Measurements from ENCODE around the gene ZNF420.

DNA sequence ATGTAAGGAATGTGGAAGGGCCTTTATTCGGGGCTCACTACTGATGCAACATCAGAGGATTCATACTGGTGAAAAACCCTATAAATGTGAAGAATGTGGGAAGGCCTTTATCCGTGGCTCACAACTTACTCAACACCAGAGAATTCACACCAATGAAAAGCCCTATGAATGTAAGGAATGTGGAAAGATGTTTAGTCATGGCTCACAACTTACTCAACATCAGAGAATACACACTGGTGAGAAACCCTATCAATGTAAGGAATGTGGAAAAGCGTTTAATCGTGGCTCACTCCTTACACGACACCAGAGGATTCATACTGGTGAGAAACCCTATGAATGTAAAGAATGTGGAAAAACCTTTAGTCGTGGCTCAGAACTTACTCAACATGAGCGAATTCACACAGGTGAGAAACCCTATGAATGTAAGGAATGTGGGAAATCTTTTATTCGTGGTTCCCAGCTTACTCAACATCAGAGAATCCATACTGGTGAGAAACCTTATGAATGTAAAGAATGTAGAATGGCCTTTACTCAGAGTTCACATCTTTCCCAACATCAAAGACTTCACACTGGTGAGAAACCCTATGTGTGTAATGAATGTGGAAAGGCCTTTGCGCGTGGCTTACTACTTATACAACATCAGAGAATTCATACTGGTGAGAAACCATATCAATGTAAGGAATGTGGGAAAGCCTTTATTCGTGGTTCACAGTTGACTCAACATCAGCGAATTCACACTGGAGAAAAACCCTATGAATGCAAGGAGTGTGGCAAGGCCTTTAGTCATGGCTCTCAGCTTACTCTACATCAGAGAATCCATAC is 50.0 kb downstream of the ZNF420 start:
- TF ChIP-seq, protein P1, sequence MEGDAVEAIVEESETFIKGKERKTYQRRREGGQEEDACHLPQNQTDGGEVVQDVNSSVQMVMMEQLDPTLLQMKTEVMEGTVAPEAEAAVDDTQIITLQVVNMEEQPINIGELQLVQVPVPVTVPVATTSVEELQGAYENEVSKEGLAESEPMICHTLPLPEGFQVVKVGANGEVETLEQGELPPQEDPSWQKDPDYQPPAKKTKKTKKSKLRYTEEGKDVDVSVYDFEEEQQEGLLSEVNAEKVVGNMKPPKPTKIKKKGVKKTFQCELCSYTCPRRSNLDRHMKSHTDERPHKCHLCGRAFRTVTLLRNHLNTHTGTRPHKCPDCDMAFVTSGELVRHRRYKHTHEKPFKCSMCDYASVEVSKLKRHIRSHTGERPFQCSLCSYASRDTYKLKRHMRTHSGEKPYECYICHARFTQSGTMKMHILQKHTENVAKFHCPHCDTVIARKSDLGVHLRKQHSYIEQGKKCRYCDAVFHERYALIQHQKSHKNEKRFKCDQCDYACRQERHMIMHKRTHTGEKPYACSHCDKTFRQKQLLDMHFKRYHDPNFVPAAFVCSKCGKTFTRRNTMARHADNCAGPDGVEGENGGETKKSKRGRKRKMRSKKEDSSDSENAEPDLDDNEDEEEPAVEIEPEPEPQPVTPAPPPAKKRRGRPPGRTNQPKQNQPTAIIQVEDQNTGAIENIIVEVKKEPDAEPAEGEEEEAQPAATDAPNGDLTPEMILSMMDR (IDR thresholded peaks at IDR 0.05 in 2 of 3, conservative IDR thresholded peaks at IDR 0.05 in 1 of 3; ENCODE audit: borderline replicate concordance in 1 of 3, insufficient read depth in 1 of 3, low read depth in 2 of 3, low read length in 2 of 3): no peak
- TF ChIP-seq EZH2phosphoT487 (IDR thresholded peaks at IDR 0.05; ENCODE audit: borderline replicate concordance) (no peak), ZFX (IDR thresholded peaks at IDR 0.05) (no peak), SRF (IDR thresholded peaks at IDR 0.05; ENCODE audit: low read depth) (no peak), TCF7L2 (IDR thresholded peaks at IDR 0.05; ENCODE audit: borderline replicate concordance, extremely low read depth, insufficient read depth, insufficient read length) (no peak), SIN3A (IDR thresholded peaks at IDR 0.05; ENCODE audit: low read depth) (no peak), JUND (IDR thresholded peaks at IDR 0.05) (no peak)
- TF ChIP-seq, protein P2, sequence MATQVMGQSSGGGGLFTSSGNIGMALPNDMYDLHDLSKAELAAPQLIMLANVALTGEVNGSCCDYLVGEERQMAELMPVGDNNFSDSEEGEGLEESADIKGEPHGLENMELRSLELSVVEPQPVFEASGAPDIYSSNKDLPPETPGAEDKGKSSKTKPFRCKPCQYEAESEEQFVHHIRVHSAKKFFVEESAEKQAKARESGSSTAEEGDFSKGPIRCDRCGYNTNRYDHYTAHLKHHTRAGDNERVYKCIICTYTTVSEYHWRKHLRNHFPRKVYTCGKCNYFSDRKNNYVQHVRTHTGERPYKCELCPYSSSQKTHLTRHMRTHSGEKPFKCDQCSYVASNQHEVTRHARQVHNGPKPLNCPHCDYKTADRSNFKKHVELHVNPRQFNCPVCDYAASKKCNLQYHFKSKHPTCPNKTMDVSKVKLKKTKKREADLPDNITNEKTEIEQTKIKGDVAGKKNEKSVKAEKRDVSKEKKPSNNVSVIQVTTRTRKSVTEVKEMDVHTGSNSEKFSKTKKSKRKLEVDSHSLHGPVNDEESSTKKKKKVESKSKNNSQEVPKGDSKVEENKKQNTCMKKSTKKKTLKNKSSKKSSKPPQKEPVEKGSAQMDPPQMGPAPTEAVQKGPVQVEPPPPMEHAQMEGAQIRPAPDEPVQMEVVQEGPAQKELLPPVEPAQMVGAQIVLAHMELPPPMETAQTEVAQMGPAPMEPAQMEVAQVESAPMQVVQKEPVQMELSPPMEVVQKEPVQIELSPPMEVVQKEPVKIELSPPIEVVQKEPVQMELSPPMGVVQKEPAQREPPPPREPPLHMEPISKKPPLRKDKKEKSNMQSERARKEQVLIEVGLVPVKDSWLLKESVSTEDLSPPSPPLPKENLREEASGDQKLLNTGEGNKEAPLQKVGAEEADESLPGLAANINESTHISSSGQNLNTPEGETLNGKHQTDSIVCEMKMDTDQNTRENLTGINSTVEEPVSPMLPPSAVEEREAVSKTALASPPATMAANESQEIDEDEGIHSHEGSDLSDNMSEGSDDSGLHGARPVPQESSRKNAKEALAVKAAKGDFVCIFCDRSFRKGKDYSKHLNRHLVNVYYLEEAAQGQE (IDR thresholded peaks at IDR 0.05; ENCODE audit: low read depth): no peak
- TF ChIP-seq, protein P3, sequence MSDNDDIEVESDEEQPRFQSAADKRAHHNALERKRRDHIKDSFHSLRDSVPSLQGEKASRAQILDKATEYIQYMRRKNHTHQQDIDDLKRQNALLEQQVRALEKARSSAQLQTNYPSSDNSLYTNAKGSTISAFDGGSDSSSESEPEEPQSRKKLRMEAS (IDR thresholded peaks at IDR 0.05): no peak
